ENCODE measurements around the gene METTL4.

- TF ChIP-seq CTCF (conservative IDR thresholded peaks at IDR 0.05): no peak
- no peak for TF ChIP-seq EZH2 (IDR thresholded peaks at IDR 0.05; ENCODE audit: low read depth)
Measured at GRCh38 chr18:2538236-2538635, 33.1 kb downstream of the METTL4 start.

Measured in PC-9 (cell line).